Subcutaneous adipose tissue (tissue), 4 donors: ENCODE measurements around the gene XCR1. TPM values are rescaled to one million over a fixed set of nuclear protein-coding genes. Genes with fewer than 3 reads are reported as not detected.

Experiments
- total RNA-seq, 4 donors: library from RNA; depleted of rRNA; stranded (reverse); fragments of >200 nt; gene quantifications; one replicate each; pipeline ENCODE4 v1.1.0, GENCODE V29; 2016
- TF ChIP-seq, protein P1 (sequence below): fragments of 450-650 bp; IDR thresholded peaks from one replicate; pipeline ENCODE4 v1.5.1; 2016; ENCODE audit warnings: low read depth, mild to moderate bottlenecking, control low read depth, antibody characterized with exemption, moderate library complexity

XCR1 gene
- total RNA-seq, 4 donors from 2014 or later = not detected

DNA sequence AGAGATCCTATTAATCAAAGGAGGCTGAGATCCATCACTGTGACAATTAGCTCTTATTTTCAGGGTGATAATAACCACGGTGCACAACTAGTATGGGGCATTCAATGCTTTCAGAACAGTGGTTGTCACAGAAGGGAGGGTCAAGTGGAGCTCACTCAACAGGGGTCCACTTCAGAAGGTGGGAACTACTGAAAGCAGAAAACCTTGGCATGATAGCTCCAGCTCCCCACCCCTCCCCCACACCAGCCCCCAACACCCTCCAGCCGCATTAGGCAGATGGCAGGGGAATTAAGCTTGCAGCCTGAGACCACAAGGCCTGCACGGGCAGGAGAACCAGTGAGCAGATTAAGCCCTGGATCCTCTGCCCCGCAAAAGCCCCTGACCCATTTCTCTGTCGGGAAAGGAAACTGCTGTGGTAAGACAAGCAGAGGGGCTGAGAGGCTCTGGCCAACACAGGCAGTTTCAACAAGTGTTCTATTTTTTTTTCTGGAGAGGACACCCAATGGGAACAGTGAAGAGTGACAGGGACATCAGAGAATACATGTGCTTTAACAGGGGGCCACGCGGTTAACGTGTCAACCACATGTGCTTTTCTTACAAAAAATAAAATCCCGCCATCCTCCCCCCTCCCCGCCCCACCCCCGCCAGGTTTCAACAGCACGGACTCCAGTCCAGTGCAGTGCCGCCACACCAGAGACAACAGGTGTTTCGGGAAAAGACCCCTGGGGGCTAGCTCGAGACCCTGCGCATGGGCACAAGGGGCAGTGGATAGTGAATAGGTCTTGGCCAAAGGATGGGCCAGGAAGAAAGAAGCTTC, 32.7 kb downstream of the XCR1 start:
- TF ChIP-seq, protein P1, sequence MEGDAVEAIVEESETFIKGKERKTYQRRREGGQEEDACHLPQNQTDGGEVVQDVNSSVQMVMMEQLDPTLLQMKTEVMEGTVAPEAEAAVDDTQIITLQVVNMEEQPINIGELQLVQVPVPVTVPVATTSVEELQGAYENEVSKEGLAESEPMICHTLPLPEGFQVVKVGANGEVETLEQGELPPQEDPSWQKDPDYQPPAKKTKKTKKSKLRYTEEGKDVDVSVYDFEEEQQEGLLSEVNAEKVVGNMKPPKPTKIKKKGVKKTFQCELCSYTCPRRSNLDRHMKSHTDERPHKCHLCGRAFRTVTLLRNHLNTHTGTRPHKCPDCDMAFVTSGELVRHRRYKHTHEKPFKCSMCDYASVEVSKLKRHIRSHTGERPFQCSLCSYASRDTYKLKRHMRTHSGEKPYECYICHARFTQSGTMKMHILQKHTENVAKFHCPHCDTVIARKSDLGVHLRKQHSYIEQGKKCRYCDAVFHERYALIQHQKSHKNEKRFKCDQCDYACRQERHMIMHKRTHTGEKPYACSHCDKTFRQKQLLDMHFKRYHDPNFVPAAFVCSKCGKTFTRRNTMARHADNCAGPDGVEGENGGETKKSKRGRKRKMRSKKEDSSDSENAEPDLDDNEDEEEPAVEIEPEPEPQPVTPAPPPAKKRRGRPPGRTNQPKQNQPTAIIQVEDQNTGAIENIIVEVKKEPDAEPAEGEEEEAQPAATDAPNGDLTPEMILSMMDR = no peak

DNA sequence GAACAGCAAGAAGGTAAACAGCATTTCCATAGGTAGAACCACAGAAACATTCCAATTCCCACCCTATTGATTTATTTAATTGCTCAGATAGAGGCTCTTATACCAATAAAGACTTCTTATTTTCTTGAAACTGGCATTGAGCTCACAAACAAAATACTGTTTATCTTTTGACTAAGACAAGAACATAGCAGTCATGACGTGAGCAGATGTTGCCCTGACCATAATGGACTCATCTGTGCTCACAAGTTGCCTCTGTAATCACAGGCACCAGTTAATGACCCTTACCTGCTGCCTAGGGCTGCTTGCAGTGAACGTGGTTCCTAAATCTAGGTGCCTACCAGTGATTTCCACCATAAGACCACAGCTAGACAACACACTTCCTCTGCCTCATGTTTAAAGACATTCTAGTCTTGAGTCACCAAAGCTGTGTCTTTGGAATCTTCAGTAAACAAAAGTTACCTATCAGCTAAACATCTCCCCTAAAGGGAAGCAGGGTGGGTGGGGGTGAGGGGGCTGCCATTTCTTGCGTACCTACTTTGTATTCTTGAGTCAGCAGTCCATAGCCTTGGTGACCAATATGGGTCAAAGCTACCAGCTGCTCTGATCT, 33.8 kb downstream of the XCR1 start:
- TF ChIP-seq, protein P1 = no peak

DNA sequence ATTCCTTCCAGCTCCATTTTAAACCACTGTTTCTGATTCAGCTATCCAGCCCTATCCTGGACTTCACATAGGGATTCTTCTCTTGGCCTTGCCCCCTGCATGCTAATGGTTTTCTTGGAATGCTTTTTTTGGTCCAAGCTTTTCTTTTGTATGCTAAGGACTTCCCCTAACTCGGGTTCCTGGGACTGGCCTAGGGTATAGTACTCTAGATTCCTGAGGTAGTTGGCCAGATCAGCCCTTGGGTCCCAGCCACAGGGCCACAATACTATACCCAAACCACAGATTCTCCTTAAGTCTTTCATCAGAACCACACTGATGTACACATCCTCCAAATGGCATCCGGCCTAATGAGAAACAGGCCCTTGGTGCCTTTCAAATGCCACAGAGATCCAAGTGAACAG, 34.5 kb downstream of the XCR1 start:
- TF ChIP-seq, protein P1 = no peak

DNA sequence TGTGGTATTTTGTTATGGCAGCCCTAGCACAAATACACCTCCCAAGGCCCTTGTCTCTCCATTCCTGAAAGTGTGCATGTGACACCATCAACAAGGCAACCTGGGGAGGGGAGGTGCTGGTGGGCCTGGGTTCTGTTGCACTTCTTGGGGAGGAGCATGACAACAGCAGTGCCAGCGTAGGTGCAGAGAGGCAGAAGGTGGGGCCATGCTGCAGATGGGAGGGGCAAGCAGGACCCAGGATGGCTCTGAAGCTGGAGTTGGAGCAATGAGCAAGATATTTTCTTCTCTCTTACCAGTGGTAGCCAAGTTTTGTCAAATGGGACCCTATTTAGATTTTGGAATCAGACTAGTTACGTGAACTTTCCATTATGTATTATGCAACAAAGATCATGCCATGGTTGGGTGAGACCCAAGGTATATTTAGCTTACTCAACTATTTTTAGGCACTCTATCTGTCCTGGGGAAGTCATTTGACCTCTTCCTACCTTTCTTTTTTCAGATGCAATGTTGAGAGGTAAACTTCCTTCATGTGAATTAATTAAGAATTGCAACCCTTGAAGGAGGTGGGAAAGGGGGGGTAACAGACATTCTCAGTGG, 35.1 kb downstream of the XCR1 start:
- TF ChIP-seq, protein P1 = no peak

DNA sequence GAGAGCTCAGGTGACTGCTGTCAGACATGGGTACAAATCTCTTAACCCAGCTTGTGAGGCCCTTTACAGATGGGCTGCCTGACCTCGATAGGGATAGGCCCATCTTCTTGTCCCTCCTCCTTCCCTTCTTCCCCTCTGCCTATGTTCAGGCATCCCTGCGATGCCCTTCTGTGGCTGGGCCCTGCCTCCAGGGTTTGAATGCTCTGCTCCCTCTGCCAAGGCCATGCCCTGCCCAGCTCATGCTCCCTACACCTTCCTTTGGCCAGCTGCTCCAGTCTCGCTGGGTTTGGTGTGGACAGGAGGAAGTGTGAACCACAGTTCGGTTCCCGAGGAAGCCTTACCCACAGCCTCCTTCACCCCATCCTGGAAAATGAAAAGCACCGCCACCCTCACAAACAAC, 35.9 kb downstream of the XCR1 start:
- TF ChIP-seq, protein P1 = no peak

DNA sequence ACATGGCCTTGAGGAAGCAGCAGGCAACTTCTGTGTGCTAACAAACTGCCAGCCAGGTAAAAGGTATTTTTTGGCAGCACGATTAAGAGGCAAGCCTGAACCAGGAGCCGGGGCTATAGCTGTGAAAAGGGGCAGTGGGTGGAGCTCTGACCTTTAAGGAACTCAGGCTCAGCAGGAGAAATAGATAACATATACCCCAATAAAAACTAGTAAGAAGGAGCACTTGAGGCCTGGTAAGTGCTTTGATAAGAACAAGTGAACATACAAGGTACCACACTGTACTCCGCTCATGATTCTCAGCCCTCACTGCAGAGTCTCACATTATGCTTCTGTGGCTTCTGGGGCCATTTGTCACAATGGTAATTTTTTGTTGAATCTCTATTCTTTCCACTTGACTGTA, 37.1 kb downstream of the XCR1 start:
- TF ChIP-seq, protein P1 = no peak

DNA sequence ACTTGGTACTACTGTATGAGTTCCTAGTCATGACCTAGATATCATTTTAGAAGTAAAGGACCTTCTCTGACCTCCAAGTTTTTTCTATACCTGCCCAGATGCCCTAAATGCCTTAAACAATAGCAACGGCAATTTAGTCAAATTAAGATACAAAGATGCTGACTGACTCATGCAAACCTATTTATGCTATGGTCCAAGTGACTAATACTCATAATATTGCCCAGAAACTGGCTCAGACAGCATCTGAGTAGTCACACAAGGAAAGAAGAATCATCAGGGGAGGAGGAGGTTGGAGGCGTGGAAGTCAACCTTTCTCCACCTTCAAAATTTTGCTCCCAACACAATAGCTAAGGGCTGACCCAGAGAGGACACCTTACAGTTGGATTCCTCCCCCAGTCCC, 38.5 kb downstream of the XCR1 start:
- TF ChIP-seq, protein P1 = no peak
